ENCODE measurements around the gene VAMP2. TPM values are rescaled to one million over a fixed set of nuclear protein-coding genes. Genes with fewer than 3 reads are reported as not detected.

The VAMP2 gene
- total RNA-seq, 6 experiments from 2014 or later: 4.4 to 18.6 (median 13.2) TPM

DNA sequence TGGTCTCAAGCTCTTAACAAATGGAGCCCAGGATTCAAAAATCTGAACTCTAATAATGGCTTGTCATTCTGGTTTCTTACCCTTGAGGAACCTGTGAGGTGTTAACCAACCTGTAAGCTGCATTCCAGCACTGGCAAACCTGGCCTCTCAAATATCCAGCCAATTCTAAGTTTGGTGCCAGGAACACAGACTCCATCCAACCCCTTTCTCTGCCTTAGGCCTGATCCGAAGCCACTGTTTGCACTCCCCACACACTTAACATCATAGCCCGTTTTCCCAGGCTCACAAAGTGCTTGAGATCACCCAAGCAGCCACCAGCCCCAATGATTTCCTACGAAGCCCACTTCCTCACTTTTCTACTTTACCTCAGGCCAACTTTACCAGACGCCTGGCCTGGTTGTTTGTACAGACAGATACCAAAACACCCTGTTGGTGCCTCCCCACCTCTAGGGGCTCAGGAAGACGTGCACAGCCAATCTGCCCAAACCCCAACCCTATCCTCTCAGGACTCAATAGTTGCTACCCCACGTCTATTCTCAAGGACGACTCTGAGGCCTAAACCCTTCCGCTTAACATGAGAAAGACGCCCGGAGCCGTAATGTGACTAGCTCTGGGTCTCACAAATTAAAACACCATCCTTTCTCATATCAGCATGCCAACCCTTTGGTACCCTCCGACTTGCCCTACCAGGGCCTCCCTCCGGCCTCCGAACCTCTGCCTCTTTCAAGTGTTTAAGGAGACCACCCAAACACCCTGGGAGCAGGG, 7.3 kb downstream of the VAMP2 start:
- peaks cover 0 to 11% (median 4%) of the 10 kb centered on the region in 4 donors for H3K36me3 ChIP-seq
- H3K4me3 ChIP-seq: peak overlapping the region; percentile 79 to 94 (median 80)
- no peaks in the 10 kb centered on the region for H3K27me3 ChIP-seq
- no peaks in the 10 kb centered on the region for H3K9me3 ChIP-seq
- TF ChIP-seq, protein P1, sequence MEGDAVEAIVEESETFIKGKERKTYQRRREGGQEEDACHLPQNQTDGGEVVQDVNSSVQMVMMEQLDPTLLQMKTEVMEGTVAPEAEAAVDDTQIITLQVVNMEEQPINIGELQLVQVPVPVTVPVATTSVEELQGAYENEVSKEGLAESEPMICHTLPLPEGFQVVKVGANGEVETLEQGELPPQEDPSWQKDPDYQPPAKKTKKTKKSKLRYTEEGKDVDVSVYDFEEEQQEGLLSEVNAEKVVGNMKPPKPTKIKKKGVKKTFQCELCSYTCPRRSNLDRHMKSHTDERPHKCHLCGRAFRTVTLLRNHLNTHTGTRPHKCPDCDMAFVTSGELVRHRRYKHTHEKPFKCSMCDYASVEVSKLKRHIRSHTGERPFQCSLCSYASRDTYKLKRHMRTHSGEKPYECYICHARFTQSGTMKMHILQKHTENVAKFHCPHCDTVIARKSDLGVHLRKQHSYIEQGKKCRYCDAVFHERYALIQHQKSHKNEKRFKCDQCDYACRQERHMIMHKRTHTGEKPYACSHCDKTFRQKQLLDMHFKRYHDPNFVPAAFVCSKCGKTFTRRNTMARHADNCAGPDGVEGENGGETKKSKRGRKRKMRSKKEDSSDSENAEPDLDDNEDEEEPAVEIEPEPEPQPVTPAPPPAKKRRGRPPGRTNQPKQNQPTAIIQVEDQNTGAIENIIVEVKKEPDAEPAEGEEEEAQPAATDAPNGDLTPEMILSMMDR (IDR thresholded peaks at IDR 0.05): no peak
- no peak for TF ChIP-seq POLR2A (IDR thresholded peaks at IDR 0.05)
- ATAC-seq: no peak
- H3K4me1 ChIP-seq: peaks cover 0 to 30% (median 9%) of the 10 kb centered on the region in 4 donors
- DNase-seq: no peak
- 14% methylated on average over 7 of the region's 14 CpGs for WGBS (ENCODE audit: insufficient coverage, low coverage, low lambda C conversion rate, missing lambda C conversion rate)
- H3K27ac ChIP-seq: peak overlapping the region; percentile 99 to 100 (median 100)
- intact Hi-C loops (cut with DNase I): no loop called here

DNA sequence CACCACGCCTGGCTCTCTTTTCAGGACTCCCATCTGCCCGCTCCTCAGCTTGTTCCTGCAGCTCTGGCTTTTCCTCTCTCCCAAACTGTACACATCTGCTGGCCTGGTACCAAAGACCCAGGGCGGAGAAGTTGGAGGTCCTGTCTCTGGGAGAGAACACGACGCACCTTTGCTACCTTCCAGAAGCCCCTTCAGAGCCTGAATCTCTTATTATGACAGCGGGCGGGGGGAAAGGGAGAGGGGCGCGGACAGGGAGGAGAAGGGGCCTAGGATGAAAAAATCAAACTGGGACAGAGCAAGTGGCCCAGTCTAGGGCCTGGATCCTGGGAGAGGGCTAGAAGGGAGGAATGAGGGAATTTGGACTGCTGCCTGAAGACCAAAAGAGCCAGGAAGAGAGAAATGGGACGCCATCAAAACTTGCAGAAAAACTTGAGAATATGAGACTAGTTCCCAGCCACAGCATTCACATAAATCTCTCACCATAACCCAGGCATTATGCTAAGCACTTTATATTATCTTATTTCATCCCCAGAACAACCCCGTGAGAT, 8.1 kb downstream of the VAMP2 start:
- H3K9me3 ChIP-seq: no peaks in the 10 kb centered on the region
- no peak for TF ChIP-seq POLR2A (IDR thresholded peaks at IDR 0.05)
- TF ChIP-seq, protein P1 (IDR thresholded peaks at IDR 0.05): no peak
- H3K27ac ChIP-seq: peak overlapping the region; percentile 99 to 100 (median 100)
- H3K4me1 ChIP-seq: peaks cover 0 to 32% (median 10%) of the 10 kb centered on the region in 4 donors
- H3K27me3 ChIP-seq: no peaks in the 10 kb centered on the region
- H3K36me3 ChIP-seq: peaks cover 0 to 18% (median 9%) of the 10 kb centered on the region in 4 donors
- ATAC-seq (no peak), DNase-seq (no peak)
- 7% methylated on average over 10 of the region's 11 CpGs for WGBS (ENCODE audit: insufficient coverage, low coverage, low lambda C conversion rate, missing lambda C conversion rate)
- intact Hi-C loops (cut with DNase I): no loop called here
- H3K4me3 ChIP-seq: peak overlapping the region; percentile 79 to 94 (median 80)

DNA sequence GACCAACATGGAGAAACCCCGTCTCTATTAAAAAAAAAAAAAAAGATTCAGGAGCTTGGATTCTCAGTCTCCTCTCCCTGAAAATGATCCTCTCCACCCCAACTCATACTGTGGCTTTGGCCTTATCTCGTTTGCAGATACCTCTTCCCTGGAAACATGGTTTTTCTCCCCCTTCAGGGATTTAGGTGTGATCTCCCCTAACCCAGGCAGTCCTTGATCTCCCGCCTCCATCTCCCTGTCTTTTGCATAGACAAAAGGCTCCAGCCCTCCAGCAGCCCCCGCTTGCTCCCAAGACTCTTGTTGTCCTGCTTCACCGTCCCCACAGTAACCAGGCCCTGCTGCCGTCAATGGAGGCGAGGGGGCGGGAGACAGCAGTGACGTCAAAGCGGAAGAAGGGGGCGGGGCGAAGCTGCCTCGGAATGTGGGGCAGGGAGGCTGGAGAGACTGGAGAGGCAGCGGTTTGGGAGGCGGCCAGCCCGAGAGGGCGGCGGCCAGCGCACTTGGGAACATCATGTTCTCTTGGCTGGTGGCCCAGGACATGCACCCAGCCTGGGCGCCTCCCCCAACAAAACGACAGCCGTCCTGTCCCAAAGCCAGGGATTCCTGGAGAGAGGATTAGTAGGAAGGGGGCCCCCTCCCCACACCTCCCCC, 8.7 kb downstream of the VAMP2 start:
- peak; percentile 75 for TF ChIP-seq POLR2A (IDR thresholded peaks at IDR 0.05)
- TF ChIP-seq, protein P1 (IDR thresholded peaks at IDR 0.05): no peak
- DNase-seq (peak; percentile 99 to 100 (median 99)), ATAC-seq (peak; percentile 46 to 64 (median 52))
- Histone ChIP-seq H3K36me3 (peaks cover 0 to 24% (median 14%) of the 10 kb centered on the region in 4 donors), H3K27ac (peak overlapping the region; percentile 99 to 100 (median 100)), H3K27me3 (no peaks in the 10 kb centered on the region), H3K4me1 (peaks cover 0 to 29% (median 10%) of the 10 kb centered on the region in 4 donors), H3K9me3 (no peaks in the 10 kb centered on the region), H3K4me3 (peak overlapping the region; percentile 79 to 94 (median 80))
- intact Hi-C loops (cut with DNase I): no loop called here
- under 1% methylated on average over 14 of the region's 22 CpGs for WGBS (ENCODE audit: insufficient coverage, low coverage, low lambda C conversion rate, missing lambda C conversion rate)

DNA sequence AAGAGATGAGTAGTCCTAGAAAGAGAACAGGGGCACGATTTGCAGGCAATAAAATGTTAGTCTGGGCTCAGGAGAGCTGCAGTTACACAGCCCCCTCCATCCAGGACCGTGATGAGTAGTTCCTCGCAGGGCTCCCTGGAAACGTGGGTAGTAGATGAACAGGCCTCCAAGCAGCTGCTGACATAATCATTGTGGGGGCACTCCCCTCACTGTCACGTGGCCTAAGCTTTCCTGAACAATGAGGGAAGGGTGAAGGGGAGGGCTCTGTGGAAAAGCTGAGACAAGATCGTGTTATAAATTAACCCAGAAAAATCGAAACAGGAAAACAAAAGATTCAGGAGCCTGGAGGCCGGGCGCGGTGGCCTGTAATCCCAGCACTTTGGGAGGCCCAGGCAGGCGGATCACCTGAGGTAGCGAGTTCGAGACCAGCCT, 9.2 kb downstream of the VAMP2 start:
- 4% methylated on average over 10 of the region's 13 CpGs for WGBS (ENCODE audit: insufficient coverage, low coverage, low lambda C conversion rate, missing lambda C conversion rate)
- H3K4me3 ChIP-seq: peak overlapping the region in 2 of 3 donors; percentile 79 to 94
- no peaks in the 10 kb centered on the region for H3K27me3 ChIP-seq
- TF ChIP-seq, protein P1 (IDR thresholded peaks at IDR 0.05): no peak
- peak; percentile 65 for TF ChIP-seq POLR2A (IDR thresholded peaks at IDR 0.05)
- H3K9me3 ChIP-seq: no peaks in the 10 kb centered on the region
- ATAC-seq (peak; percentile 28 to 44 (median 34)), DNase-seq (peak; percentile 76 to 90 (median 87))
- peaks cover 0 to 27% (median 9%) of the 10 kb centered on the region in 4 donors for H3K4me1 ChIP-seq
- peak overlapping the region; percentile 99 to 100 (median 100) for H3K27ac ChIP-seq
- H3K36me3 ChIP-seq: peaks cover 1 to 29% (median 17%) of the 10 kb centered on the region in 4 donors
- intact Hi-C loops (cut with DNase I): no loop called here
